ENCODE measurements around the gene HLA-F. TPM values are rescaled to one million over a fixed set of nuclear protein-coding genes. Genes with fewer than 3 reads are reported as not detected.

The HLA-F gene
- total and polyA plus RNA-seq, 12 donors: 24.0 to 191 (median 31.9) TPM

DNA sequence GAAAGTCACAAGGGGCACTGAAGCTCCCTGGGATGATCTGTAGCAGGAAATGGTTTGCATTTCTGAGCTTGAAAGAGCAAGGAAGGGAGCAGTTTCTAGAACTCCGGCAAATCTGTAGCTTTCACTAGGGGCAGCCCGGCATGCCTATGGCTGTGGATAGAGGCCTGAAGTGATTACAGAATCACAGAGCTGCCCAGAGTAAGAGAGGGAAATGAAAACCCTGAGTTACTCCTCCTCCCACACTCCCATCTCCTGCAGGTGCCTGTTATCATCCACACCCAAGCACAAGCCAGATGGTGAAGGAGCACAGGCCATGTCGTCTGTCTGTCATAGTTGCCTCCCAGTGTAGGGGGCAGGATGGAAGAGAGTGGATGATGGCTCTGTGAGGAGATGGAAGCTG is 37.1 kb downstream of the HLA-F start:
- Histone ChIP-seq H3K36me3 (no peaks in the 10 kb centered on the region), H3K4me3 (no peak overlapping the region), H3K27me3 (no peaks in the 10 kb centered on the region), H3K27ac (no peak overlapping the region), H3K9me3 (no peaks in the 10 kb centered on the region), H3K4me1 (peaks cover 0 to 16% (median 0%) of the 10 kb centered on the region in 9 donors)
- WGBS, 2 donors: 51 to 63% methylated on average over 3 of the region's 3 CpGs
- DNase-seq (no peak), ATAC-seq (no peak)
- intact Hi-C loops (cut with DNase I): no loop called here
- TF ChIP-seq CTCF (IDR thresholded peaks at IDR 0.05): no peak

GRCh38 chr6:29762051-29762450 is 38.8 kb downstream of the HLA-F start:
- TF ChIP-seq CTCF (IDR thresholded peaks at IDR 0.05): no peak
- Histone ChIP-seq H3K27me3 (no peaks in the 10 kb centered on the region), H3K4me1 (peaks cover 0 to 16% (median 0%) of the 10 kb centered on the region in 9 donors), H3K27ac (no peak overlapping the region), H3K4me3 (no peak overlapping the region), H3K36me3 (no peaks in the 10 kb centered on the region), H3K9me3 (no peaks in the 10 kb centered on the region)
- ATAC-seq (no peak), DNase-seq (no peak)
- 43 to 61% methylated on average over 4 of the region's 4 CpGs for WGBS, 2 donors
- intact Hi-C loops (cut with DNase I): no loop called here

DNA sequence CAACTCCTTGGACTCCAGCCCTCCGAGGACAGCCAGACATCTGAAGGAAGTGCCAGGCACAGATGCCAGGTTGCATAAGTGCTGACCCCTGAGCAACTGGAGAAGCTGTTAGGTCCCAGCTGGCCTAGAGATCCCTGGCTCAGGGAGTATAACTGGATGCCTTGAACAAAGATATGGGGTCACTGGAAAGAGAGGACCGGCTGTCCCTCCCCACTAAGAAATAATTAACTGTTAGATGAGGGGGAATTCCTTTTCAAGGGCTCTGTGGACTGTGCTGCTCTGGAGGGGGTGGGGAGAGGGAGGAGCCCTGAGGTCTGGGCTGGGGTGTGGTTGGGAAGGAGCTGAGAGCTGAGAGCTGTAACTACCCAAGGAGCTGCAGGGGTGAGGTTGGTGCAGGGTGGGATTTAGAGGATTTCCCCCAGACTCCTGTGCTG is 39.6 kb downstream of the HLA-F start:
- 48 to 63% methylated on average over 2 of the region's 2 CpGs for WGBS, 2 donors
- Histone ChIP-seq H3K9me3 (no peaks in the 10 kb centered on the region), H3K27me3 (no peaks in the 10 kb centered on the region), H3K4me1 (peaks cover 0 to 16% (median 0%) of the 10 kb centered on the region in 9 donors), H3K4me3 (no peak overlapping the region), H3K36me3 (no peaks in the 10 kb centered on the region), H3K27ac (peak overlapping the region in 1 of 10 donors; percentile 25)
- DNase-seq (no peak), ATAC-seq (peak in 2 of 8 donors; percentile 37 to 45)
- intact Hi-C loops (cut with DNase I): no loop called here
- TF ChIP-seq CTCF (IDR thresholded peaks at IDR 0.05): no peak

GRCh38 chr6:29763491-29764289 is 40.5 kb downstream of the HLA-F start:
- Histone ChIP-seq H3K4me3 (no peak overlapping the region), H3K27ac (peak overlapping the region in 2 of 10 donors; percentile 25 to 53), H3K4me1 (peaks cover 0 to 16% (median 0%) of the 10 kb centered on the region in 9 donors), H3K9me3 (no peaks in the 10 kb centered on the region), H3K27me3 (no peaks in the 10 kb centered on the region), H3K36me3 (no peaks in the 10 kb centered on the region)
- 68 to 83% methylated on average over 2 of the region's 2 CpGs for whole genome bisulfite sequencing, 2 donors
- no peak for TF ChIP-seq CTCF (IDR thresholded peaks at IDR 0.05)
- DNase-seq: no peak
- ATAC-seq: peak in 6 of 8 donors; percentile 32 to 70 (median 47)
- intact Hi-C loops (cut with DNase I): no loop called here
